Body of pancreas (tissue), 4 donors: ENCODE measurements around the gene NDUFA7. TPM values are rescaled to one million over a fixed set of nuclear protein-coding genes. Genes with fewer than 3 reads are reported as not detected.
"Not testable (repeated sequence)": the region's sequence is repeated elsewhere in the genome, so short reads cannot be mapped to it uniquely, and the experiment has no call there.

Experiments used
- ATAC-seq: fragments of 150-250 bp; one replicate; pipeline ENCODE4 v1.9.1; 2016
- DNase-seq, 4 donors: peaks; one replicate each; pipeline ENCODE4 v3.0.0-alpha.2; 2019
- H3K27ac ChIP-seq, 4 donors: fragments of 200-600 bp; sonication (generic); 1 replicate in 3 of 4; 2 replicates in 1 of 4; pipeline versions ENCODE4 v1.5.1 to v1.6.1; 2016 to 2019; ENCODE audit warnings: mild to moderate bottlenecking in 1 of 4, mixed read lengths in 1 of 4, moderate library complexity in 1 of 4
- H3K27me3 ChIP-seq, 2 donors: fragments of 200-600 bp; sonication (generic); one replicate each; pipeline ENCODE4 v1.6.0; 2016; ENCODE audit warnings: mild to moderate bottlenecking in 1 of 2
- H3K36me3 ChIP-seq, 2 donors: fragments of 200-600 bp; sonication (generic); replicated peaks in 1 of 2; 2 replicates each; pipeline ENCODE4 v1.5.1; 2016; ENCODE audit warnings: low read depth in 2 of 2; ENCODE audit not compliant: insufficient read depth in 1 of 2
- H3K4me1 ChIP-seq: fragments of 200-600 bp; sonication (generic); one replicate; pipeline ENCODE4 v1.6.0; 2016
- H3K4me3 ChIP-seq, 2 donors: fragments of 200-600 bp; sonication (generic); 1 replicate in 1 of 2; 2 replicates in 1 of 2; pipeline ENCODE4 v1.5.1; 2016 to 2019
- H3K9me3 ChIP-seq, 3 donors: fragments of 200-600 bp; sonication (generic); 1 replicate in 2 of 3; 2 replicates in 1 of 3; pipeline ENCODE4 v1.5.1; 2016
- CTCF ChIP-seq, 7 experiments: fragments of 450-650 bp in 4 of 7; fragments of 200-600 bp in 3 of 7; sonication (generic) in 3 of 7; IDR thresholded peaks; one replicate each; pipeline ENCODE4 v1.5.1; 2016 to 2019; ENCODE audit warnings: antibody characterized with exemption in 7 of 7
- POLR2A ChIP-seq, 3 donors: fragments of 450-650 bp; IDR thresholded peaks; one replicate each; pipeline ENCODE4 v1.6.1; 2016; ENCODE audit warnings: antibody characterized with exemption in 3 of 3, mild to moderate bottlenecking in 2 of 3
- WGBS, 2 donors: methylation state at CpG; one replicate each; pipeline ENCODE4 v1.1.5; 2017; 5-methylcytosine and 5-hydroxymethylcytosine counted together
- intact Hi-C: fragments of 100-400 bp; cut with DNase I; formaldehyde crosslinking; loops from one replicate; pipeline ENCODE4 v1.15.1; 2023
- total RNA-seq, 2 donors: library from RNA; depleted of rRNA; stranded (reverse); fragments of >200 nt; gene quantifications; one replicate each; pipeline ENCODE4 v1.1.0, GENCODE V29; 2016

The NDUFA7 gene
- total RNA-seq, 2 donors from 2014 or later = 4.3 to 6.7 TPM

DNA sequence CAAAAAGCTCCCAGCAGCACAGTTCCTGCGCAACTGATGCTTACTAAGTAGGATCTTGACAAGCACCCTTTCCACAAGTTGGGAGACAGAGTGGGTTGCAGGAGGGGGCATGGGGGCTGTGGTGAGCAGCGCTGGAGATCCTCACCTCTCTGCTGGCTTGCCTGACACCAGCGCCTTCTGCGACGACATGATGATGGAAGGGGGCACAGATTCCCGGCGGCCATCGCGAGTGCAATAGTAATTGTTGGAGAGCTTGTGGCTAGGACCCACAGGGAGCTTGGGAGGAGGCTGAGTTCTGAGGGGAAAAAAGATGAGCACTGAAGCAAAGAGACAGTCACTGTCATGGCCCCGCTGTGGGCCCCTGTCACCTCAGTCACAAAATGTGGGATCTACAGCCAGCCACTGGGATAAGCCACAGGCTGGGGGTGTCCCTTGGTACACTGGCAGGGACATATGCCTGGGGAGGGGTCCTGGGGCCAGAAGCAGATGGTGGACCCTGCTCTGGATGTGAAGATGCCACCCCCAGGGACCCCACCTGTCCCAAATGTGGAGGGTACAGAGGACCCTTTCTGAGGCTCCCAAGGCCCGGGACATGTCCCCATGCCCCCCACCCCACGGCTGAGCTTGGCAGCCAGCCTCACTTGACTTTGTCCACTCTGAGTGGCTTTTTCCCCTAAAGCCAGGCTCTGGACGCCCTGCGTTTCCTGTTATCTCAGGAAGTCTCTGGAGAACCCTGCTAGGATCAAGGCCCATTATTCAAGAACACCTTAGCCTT lies 4.6 kb downstream of the NDUFA7 start:
- DNase-seq (no peak), ATAC-seq (no peak)
- WGBS, 2 donors = 88 to 89% methylated on average over 10 to 14 of the region's 14 CpGs
- intact Hi-C loops = no loop called here
- TF ChIP-seq POLR2A (IDR thresholded peaks at IDR 0.05) (no peak), CTCF (IDR thresholded peaks at IDR 0.05) (no peak)
- peaks cover 11% of the 10 kb centered on the region for H3K4me1 ChIP-seq
- no peaks in the 10 kb centered on the region for H3K27me3 ChIP-seq
- no peaks in the 10 kb centered on the region for H3K9me3 ChIP-seq
- H3K36me3 ChIP-seq = peaks cover 0 to 4% of the 10 kb centered on the region in 2 donors
- H3K4me3 ChIP-seq = no peak overlapping the region
- no peak overlapping the region for H3K27ac ChIP-seq

- H3K4me3 ChIP-seq, H3K36me3 ChIP-seq, ATAC-seq, H3K9me3 ChIP-seq, H3K27me3 ChIP-seq, DNase-seq, intact Hi-C loops, H3K4me1 ChIP-seq: not testable (repeated sequence)
- 84 to 90% methylated on average over 11 of the region's 11 CpGs for WGBS, 2 donors
- H3K27ac ChIP-seq = peak overlapping the region in 1 of 4 donors; percentile 16
These were observed 6.1 kb downstream of the NDUFA7 start for GRCh38 chr19:8314981-8315640.

DNA sequence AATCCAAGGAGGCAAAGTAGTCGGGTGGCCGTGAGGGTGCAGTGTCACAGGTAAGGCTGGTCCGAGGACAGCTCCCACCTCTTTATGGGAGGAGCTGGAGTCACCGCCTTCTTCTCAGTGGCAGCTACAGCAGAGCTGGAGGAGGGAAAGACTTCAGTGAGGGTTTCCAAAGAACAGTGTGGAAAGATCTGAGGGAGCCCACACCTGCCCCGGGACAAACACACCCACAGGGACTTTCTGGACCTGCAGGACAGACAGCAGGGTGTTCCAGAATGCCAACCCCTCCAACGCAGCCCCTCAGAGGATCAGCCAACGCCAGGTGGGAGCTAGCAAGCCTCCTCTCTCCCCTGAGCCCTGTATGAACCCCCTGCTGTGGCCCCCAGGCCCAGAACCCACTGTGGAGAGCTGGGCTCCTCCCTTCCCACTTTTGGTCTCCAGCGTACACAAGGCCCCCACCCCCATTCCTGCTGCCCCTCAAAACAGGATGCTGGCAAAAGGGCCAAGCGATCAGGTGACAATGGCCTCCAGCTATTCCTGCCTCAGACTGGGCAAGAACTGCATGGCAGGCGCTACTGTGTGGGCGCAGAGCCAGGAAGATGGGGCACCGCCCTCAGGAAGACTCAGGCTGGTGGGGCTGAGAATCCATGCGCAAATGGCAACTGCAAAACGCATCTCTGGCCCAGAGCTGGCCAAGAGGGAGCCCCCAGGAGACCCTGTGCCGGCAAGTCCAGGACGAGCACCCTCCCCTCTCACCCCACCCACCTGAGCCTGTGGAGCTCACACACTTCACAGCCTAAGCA lies 9.5 kb downstream of the NDUFA7 start:
- no peak for ATAC-seq
- Histone ChIP-seq H3K9me3 (no peaks in the 10 kb centered on the region), H3K27ac (no peak overlapping the region), H3K27me3 (no peaks in the 10 kb centered on the region), H3K4me3 (no peak overlapping the region), H3K4me1 (peaks cover 22% of the 10 kb centered on the region), H3K36me3 (peaks cover 0 to 4% of the 10 kb centered on the region in 2 donors)
- peak in 2 of 4 donors; percentile 24 to 27 for DNase-seq
- intact Hi-C loops = no loop called here
- TF ChIP-seq CTCF (IDR thresholded peaks at IDR 0.05) = no peak
- no peak for TF ChIP-seq POLR2A (IDR thresholded peaks at IDR 0.05)
- WGBS, 2 donors = 83 to 87% methylated on average over 4 to 16 of the region's 16 CpGs

DNA sequence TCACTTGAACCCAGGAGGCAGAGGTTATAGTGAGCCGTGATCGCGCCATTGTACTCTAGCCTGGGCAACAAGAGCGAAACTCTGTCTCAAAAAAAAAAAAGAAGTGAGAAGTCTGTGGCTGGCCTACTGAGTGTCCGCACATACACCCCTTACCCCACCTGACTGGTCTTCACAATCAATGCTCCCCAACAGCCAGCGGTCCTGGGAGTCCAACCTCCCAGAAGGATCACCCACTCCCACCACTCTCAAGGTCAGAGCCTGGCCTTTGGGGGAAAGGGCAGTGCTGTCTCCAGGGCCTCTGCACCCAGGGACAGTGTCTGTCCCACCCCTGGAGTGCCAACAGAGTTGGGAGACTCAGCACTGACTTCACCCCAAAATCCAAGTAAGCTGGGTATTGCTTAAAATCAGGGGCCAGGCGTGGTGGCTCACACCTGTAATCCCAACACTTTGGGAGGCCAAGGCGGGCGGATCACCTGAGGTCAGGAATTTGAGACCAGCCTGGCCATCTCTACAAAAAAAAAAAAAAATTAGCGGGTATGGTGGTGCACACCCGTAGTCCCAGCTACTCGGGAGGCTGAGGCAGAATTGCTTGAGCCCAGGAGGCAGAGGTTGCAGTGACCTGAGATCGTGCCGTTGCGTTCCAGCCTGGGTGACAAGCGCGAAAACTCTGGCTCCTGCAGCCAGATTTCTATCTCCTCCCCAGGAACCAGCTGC lies 10.7 kb downstream of the NDUFA7 start:
- DNase-seq (peak in 1 of 4 donors; percentile 6), ATAC-seq (no peak)
- Histone ChIP-seq H3K4me1 (peaks cover 22% of the 10 kb centered on the region), H3K4me3 (no peak overlapping the region), H3K36me3 (peaks cover 0 to 3% of the 10 kb centered on the region in 2 donors), H3K27ac (no peak overlapping the region), H3K27me3 (no peaks in the 10 kb centered on the region), H3K9me3 (no peaks in the 10 kb centered on the region)
- 90 to 98% methylated on average over 17 of the region's 17 CpGs for WGBS, 2 donors
- intact Hi-C loops = no loop called here
- TF ChIP-seq POLR2A (IDR thresholded peaks at IDR 0.05) (no peak), CTCF (IDR thresholded peaks at IDR 0.05) (no peak)
